Ovary (tissue), 9 donors: ENCODE data around the gene MICOS13. TPM values are rescaled to one million over a fixed set of nuclear protein-coding genes. Genes with fewer than 3 reads are reported as not detected.

ENCODE experiments used
- DNase-seq, 5 donors: peaks; one replicate each; pipeline ENCODE4 v3.0.0-alpha.2; 2019 to 2020
- H3K27ac ChIP-seq, 2 donors: fragments of 200-600 bp; one replicate each; pipeline versions ENCODE4 v1.5.1 to v1.8.0; 2019 to 2022
- H3K27me3 ChIP-seq: fragments of 200-600 bp; one replicate; pipeline ENCODE4 v1.8.0; 2022
- H3K36me3 ChIP-seq: fragments of 200-600 bp; sonication (generic); one replicate; pipeline ENCODE4 v1.5.1; 2019
- H3K4me1 ChIP-seq: one replicate; pipeline ENCODE4 v1.8.1; 2013; ENCODE audit warnings: mild to moderate bottlenecking, moderate library complexity; ENCODE audit not compliant: insufficient read depth
- H3K4me3 ChIP-seq: fragments of 200-600 bp; sonication (generic); one replicate; pipeline ENCODE4 v1.5.1; 2017
- H3K9me3 ChIP-seq, 2 donors: fragments of 200-600 bp in 1 of 2; sonication (generic) in 1 of 2; one replicate each; pipeline versions ENCODE4 v1.5.1 to v1.8.1; 2013 to 2019; ENCODE audit warnings: mild to moderate bottlenecking in 1 of 2, moderate library complexity in 1 of 2
- CTCF ChIP-seq, 3 donors: fragments of 450-650 bp in 2 of 3; fragments of 200-600 bp in 1 of 3; IDR thresholded peaks; one replicate each; pipeline versions ENCODE4 v1.5.1 to v1.8.0; 2016 to 2022; ENCODE audit warnings: antibody characterized with exemption in 3 of 3, mild to moderate bottlenecking in 1 of 3
- EP300 ChIP-seq: sonication (generic); formaldehyde crosslinking; IDR thresholded peaks from one replicate; pipeline ENCODE4 v1.6.1; 2017; ENCODE audit warnings: antibody characterized with exemption
- POLR2A ChIP-seq: fragments of 450-650 bp; IDR thresholded peaks from one replicate; pipeline ENCODE4 v1.6.1; 2017; ENCODE audit warnings: antibody characterized with exemption, mild to moderate bottlenecking, moderate library complexity
- WGBS, 3 donors: extraction: QIAGEN DNeasy Blood & Tissue Kit in 1 of 3; methylation state at CpG; one replicate each; pipeline versions ENCODE4 v1.1.5 to v1.1.7; 2013 to 2017; 5-methylcytosine and 5-hydroxymethylcytosine counted together
- intact Hi-C, 4 donors: fragments of 100-400 bp; cut with DNase I; formaldehyde crosslinking; loops; one replicate each; pipeline versions ENCODE4 v1.11.0 to v1.15.1; 2022 to 2023
- polyA plus RNA-seq, 2 donors: library from polyadenylated mRNA; stranded (reverse); fragments of 200-250 nt in 1 of 2; fragments of 350-450 nt in 1 of 2; fragmentation: Illumina TruSeq in 1 of 2; extraction: RNeasy Lipid Tissue Mini Kit (QIAGEN cat#74804) in 1 of 2; gene quantifications; one replicate each; pipeline ENCODE4 v1.2.3, GENCODE V29; 2013 to 2014
- total RNA-seq, 7 donors: library from RNA; depleted of rRNA in 2 of 7; stranded (reverse); fragments of >200 nt in 2 of 7; fragmentation: NEBNext Ultra II Directional in 3 of 7; extraction: Animal tissue kit (Norgen Biotek cat#: 25700) in 3 of 7; gene quantifications; one replicate each; pipeline versions ENCODE4 v1.1.0 to v1.2.4, GENCODE V29; 2016 to 2023
- donor health status: DM: no; HTN: no; CAD: no; lungs with moderate emphysema.
- donor health status: DM: no; HTN: no; CAD: no.
- donor health status: Bipolar disorder and iron deficiency.
- donor health status: DM: yes; HTN: yes; CAD: no.
- donor health status: DM: no; HTN: no; CAD: no.
- donor health status: DM: yes; HTN: yes; CAD: no.

MICOS13 gene
- total and polyA plus RNA-seq, 9 donors, result 5.2 to 48.7 (median 44.2) TPM

GRCh38 chr19:5719274-5719960 is 39.1 kb upstream of the MICOS13 start:
- H3K4me3 ChIP-seq, result peak overlapping the region; percentile 70
- no peaks in the 10 kb centered on the region for H3K27me3 ChIP-seq
- peak overlapping the region; percentile 67 to 88 for H3K27ac ChIP-seq
- peak in 1 of 3 donors; percentile 10 for TF ChIP-seq CTCF (IDR thresholded peaks at IDR 0.05)
- no peak for TF ChIP-seq POLR2A
- no peak for TF ChIP-seq EP300
- intact Hi-C loops, result no loop called here
- no peak for DNase-seq
- WGBS, 3 donors, result 0 to 1% (median 1%) methylated on average over 26 to 58 of the region's 58 CpGs
- H3K9me3 ChIP-seq, result no peaks in the 10 kb centered on the region
- no peaks in the 10 kb centered on the region for H3K36me3 ChIP-seq
- peaks cover 7% of the 10 kb centered on the region for H3K4me1 ChIP-seq

- intact Hi-C loops, result no loop called here
- WGBS, 3 donors, result 16 to 23% (median 22%) methylated on average over 11 of the region's 11 CpGs
- no peaks in the 10 kb centered on the region for H3K27me3 ChIP-seq
- TF ChIP-seq EP300, result no peak
- no peak for TF ChIP-seq POLR2A
- TF ChIP-seq CTCF (IDR thresholded peaks at IDR 0.05), result no peak
- peak overlapping the region; percentile 70 for H3K4me3 ChIP-seq
- no peak overlapping the region for H3K27ac ChIP-seq
- H3K36me3 ChIP-seq, result no peaks in the 10 kb centered on the region
- peaks cover 7% of the 10 kb centered on the region for H3K4me1 ChIP-seq
- no peak for DNase-seq
- no peaks in the 10 kb centered on the region for H3K9me3 ChIP-seq
These were observed 38.4 kb upstream of the MICOS13 start for GRCh38 chr19:5718579-5719273.

- intact Hi-C loops, result no loop called here
- Histone ChIP-seq H3K4me1 (peaks cover 7% of the 10 kb centered on the region), H3K9me3 (no peaks in the 10 kb centered on the region), H3K4me3 (no peak overlapping the region), H3K27ac (no peak overlapping the region), H3K27me3 (no peaks in the 10 kb centered on the region), H3K36me3 (no peaks in the 10 kb centered on the region)
- no peak for DNase-seq
- WGBS, 3 donors, result 52 to 79% (median 63%) methylated on average over 14 of the region's 14 CpGs
- TF ChIP-seq EP300 (no peak), CTCF (IDR thresholded peaks at IDR 0.05) (no peak), POLR2A (no peak)
These were observed 37.8 kb upstream of the MICOS13 start for GRCh38 chr19:5718037-5718578.

GRCh38 chr19:5717215-5717935 is 37.1 kb upstream of the MICOS13 start:
- no peak for DNase-seq
- no peaks in the 10 kb centered on the region for H3K27me3 ChIP-seq
- no peaks in the 10 kb centered on the region for H3K9me3 ChIP-seq
- no peak overlapping the region for H3K4me3 ChIP-seq
- WGBS, 3 donors, result 73 to 77% (median 76%) methylated on average over 8 of the region's 8 CpGs
- intact Hi-C loops, result no loop called here
- no peaks in the 10 kb centered on the region for H3K36me3 ChIP-seq
- peaks cover 7% of the 10 kb centered on the region for H3K4me1 ChIP-seq
- TF ChIP-seq POLR2A, result no peak
- no peak for TF ChIP-seq CTCF (IDR thresholded peaks at IDR 0.05)
- no peak for TF ChIP-seq EP300
- no peak overlapping the region for H3K27ac ChIP-seq
